Brain microvascular endothelial cell (primary cell): ENCODE measurements around the gene EIF4EBP2.

ENCODE experiments used
- DNase-seq: peaks from one replicate; pipeline ENCODE4 v3.0.0-alpha.2; 2020
- H3K27ac ChIP-seq: fragments of 250-450 bp; sonication (Bioruptor Pico); 2 replicates; pipeline ENCODE4 v1.5.1; 2020; ENCODE audit warnings: mild to moderate bottlenecking, moderate library complexity
- H3K27me3 ChIP-seq: fragments of 250-450 bp; sonication (Bioruptor Pico); replicated peaks from 2 replicates; pipeline ENCODE4 v1.5.1; 2020; ENCODE audit warnings: mild to moderate bottlenecking
- H3K36me3 ChIP-seq: fragments of 250-450 bp; sonication (Bioruptor Pico); replicated peaks from 2 replicates; pipeline ENCODE4 v1.5.1; 2020; ENCODE audit warnings: mild to moderate bottlenecking
- H3K4me3 ChIP-seq: 2 replicates; pipeline ENCODE4 v1.5.1; 2011; ENCODE audit warnings: low read depth, mild to moderate bottlenecking, control low read depth, low read length, moderate library complexity
- in situ Hi-C: cut with HindIII; loops from 2 replicates; pipeline ENCODE4 v1.10.0; 2017; ENCODE audit warnings: low sequenced_read_pairs, low pct_ligation_motif_present
- TF ChIP-seq, protein P1 (sequence below): IDR thresholded peaks from 2 replicates; pipeline ENCODE4 v1.5.1; 2011; ENCODE audit warnings: low read depth, mild to moderate bottlenecking, moderate library complexity, low read length, control low read depth, inconsistent platforms; ENCODE audit errors: missing control alignments

EIF4EBP2 gene

DNA sequence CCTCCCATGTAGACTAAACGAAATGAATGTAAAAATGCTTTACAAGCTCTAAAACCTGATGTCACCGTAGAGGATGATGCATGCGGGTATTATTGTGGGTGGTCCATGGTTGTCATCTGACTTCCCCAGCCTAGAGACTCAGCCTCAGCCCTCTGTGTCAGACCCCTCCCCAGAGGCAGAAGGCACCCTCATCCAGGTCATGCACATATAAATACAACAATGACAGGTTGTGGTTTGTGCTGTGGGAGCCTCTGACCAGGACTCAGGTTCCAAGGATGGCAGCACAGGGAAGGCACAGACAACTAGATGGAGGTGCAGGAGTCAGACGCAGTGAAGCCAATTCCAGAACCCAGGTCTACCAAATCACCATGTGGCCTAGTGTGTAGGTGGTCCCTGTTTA is 40.8 kb downstream of the EIF4EBP2 start:
- TF ChIP-seq, protein P1, sequence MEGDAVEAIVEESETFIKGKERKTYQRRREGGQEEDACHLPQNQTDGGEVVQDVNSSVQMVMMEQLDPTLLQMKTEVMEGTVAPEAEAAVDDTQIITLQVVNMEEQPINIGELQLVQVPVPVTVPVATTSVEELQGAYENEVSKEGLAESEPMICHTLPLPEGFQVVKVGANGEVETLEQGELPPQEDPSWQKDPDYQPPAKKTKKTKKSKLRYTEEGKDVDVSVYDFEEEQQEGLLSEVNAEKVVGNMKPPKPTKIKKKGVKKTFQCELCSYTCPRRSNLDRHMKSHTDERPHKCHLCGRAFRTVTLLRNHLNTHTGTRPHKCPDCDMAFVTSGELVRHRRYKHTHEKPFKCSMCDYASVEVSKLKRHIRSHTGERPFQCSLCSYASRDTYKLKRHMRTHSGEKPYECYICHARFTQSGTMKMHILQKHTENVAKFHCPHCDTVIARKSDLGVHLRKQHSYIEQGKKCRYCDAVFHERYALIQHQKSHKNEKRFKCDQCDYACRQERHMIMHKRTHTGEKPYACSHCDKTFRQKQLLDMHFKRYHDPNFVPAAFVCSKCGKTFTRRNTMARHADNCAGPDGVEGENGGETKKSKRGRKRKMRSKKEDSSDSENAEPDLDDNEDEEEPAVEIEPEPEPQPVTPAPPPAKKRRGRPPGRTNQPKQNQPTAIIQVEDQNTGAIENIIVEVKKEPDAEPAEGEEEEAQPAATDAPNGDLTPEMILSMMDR: no peak
- H3K4me3 ChIP-seq: no peak overlapping the region
- DNase-seq: no peak
- no peaks in the 10 kb centered on the region for H3K36me3 ChIP-seq
- peaks cover 28% of the 10 kb centered on the region for H3K27me3 ChIP-seq
- no peak overlapping the region for H3K27ac ChIP-seq
- in situ Hi-C loops: no loop called here

DNA sequence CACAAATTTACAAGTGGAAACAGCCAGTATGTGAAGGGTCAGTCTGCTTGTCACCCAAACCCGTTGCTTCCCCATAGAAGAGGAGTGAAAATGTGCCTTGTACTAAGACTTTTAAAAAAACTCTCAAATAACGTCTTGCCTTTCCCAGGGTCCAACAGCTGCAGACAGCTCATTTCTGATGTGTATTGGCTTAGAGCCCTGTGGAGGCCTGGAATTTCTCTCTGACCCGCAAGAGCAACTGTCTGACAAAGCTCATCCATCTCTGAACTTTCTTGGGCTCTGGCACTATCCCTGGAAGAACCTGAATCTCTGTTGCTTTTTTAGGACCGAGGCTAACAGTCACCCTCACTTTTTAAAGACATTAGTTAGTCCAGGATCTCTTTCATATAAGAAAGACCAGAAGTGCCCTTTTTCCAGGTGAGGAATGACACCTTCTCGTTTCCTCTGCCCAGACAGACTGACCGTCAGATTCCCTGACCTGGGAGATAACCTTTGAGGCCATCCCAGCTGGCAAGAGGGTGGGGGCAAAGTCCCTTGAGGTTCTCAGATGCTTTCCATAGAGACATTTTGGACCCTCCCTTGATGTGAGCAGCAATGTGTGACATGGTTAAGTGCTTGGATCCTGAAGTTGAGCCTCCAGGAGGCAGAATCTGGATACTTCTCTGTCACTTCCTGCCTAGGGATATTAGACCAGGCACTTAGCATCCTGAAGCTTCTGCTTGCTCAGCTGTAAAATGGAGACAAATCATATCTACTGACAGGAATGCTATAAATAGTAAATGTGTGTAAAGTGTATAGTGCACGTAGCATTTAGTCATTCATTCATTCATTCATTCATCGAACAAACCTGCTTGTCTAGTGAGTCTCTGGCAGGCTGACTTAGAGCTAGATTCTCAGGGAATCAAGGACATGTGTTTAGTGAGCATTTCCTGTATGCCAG is 42.0 kb downstream of the EIF4EBP2 start:
- no peaks in the 10 kb centered on the region for H3K36me3 ChIP-seq
- in situ Hi-C loops: no loop called here
- peaks cover 15% of the 10 kb centered on the region for H3K27me3 ChIP-seq
- no peak overlapping the region for H3K4me3 ChIP-seq
- TF ChIP-seq, protein P1: no peak
- DNase-seq: peak; percentile 56
- no peak overlapping the region for H3K27ac ChIP-seq

DNA sequence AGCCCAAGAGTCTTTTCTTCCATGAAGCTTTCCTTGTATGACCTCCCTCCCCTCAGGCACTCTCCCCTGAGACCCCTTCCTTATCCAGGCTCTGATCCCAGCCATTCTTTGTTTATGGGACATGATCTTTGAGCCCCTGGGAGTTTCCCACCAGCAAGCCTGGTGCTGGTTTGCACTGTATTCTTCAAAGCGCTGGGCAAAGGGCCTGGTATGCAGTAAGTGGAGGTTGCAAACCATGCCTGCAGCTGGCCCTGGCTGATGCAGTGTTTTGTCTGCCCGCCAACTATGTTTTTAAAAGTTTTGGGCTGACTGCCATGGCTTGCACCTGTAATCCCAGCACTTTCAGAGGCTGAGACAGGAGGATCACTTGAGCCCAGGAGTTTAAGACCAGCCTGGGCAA is 44.3 kb downstream of the EIF4EBP2 start:
- no peak for DNase-seq
- in situ Hi-C loops: no loop called here
- TF ChIP-seq, protein P1: no peak
- no peak overlapping the region for H3K27ac ChIP-seq
- no peak overlapping the region for H3K4me3 ChIP-seq
- H3K27me3 ChIP-seq: no peaks in the 10 kb centered on the region
- no peaks in the 10 kb centered on the region for H3K36me3 ChIP-seq

DNA sequence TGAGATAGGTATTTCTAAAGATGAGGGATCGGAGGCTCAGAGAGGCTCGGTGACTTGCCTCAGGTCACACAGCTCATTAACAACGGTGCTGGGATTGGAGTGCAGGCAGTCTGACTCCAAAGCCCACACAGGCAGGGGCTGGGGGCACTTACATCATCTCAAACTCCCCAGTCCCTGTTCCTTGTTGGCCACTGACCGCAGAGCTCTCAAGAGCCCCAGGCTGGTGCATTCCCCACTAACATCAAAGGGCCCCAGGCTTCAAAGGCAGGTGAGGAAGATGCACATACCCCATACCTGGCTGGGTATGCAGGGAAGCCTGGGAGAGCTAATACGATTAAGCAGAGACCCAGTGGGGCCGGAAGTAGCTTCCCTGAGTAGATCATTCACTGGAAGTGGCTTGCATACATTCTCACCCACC is 51.3 kb downstream of the EIF4EBP2 start:
- TF ChIP-seq, protein P1: no peak
- in situ Hi-C loops: no loop called here
- no peaks in the 10 kb centered on the region for H3K27me3 ChIP-seq
- DNase-seq: no peak
- no peak overlapping the region for H3K4me3 ChIP-seq
- no peak overlapping the region for H3K27ac ChIP-seq
- H3K36me3 ChIP-seq: no peaks in the 10 kb centered on the region

DNA sequence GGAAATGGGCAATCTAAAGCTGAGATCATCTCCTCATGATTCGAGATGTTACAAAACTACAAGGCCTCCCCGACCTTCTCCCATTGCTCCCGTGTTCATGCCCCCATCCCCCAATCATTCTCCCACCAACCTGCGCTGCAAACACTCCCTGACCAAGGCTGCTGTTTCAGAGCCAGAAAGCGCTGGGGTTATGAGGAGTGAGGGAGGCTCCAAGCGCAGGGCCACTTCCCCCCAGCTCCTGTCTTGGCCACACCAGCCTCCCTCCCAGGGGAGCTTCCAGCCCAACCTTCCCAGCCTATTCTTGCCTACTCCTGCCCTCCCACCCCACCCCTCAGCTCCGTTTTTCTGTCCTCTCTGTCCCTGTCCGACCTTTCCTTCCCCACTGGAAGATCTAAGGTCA is 52.2 kb downstream of the EIF4EBP2 start:
- Histone ChIP-seq H3K27me3 (no peaks in the 10 kb centered on the region), H3K27ac (no peak overlapping the region), H3K4me3 (no peak overlapping the region), H3K36me3 (no peaks in the 10 kb centered on the region)
- in situ Hi-C loops: no loop called here
- DNase-seq: no peak
- TF ChIP-seq, protein P1: no peak
